Neural crest cell (in vitro differentiated cells): Measurements from ENCODE around the gene OR2W1. TPM values are rescaled to one million over a fixed set of nuclear protein-coding genes. Genes with fewer than 3 reads are reported as not detected.

Source experiments
- DNase-seq: peaks from one replicate; pipeline ENCODE4 v3.0.0; 2021; ENCODE audit warnings: low read depth, mixed read lengths, low spot score
- H3K27ac Mint-ChIP-seq: one replicate; pipeline ENCODE4 v1.8.0; 2021; ENCODE audit warnings: mild to moderate bottlenecking, mixed read lengths; ENCODE audit not compliant: unreplicated experiment
- H3K27me3 Mint-ChIP-seq: 2 replicates; pipeline ENCODE4 v1.8.0; 2021; ENCODE audit warnings: low read depth, mild to moderate bottlenecking, mixed read lengths
- H3K36me3 Mint-ChIP-seq: 2 replicates; pipeline ENCODE4 v1.8.0; 2021; ENCODE audit warnings: low read depth, mild to moderate bottlenecking, mixed read lengths
- H3K4me1 Mint-ChIP-seq: 2 replicates; pipeline ENCODE4 v1.8.0; 2021; ENCODE audit warnings: mixed read lengths
- H3K4me3 Mint-ChIP-seq: one replicate; pipeline ENCODE4 v1.8.0; 2021; ENCODE audit warnings: mild to moderate bottlenecking, mixed read lengths
- H3K9me3 Mint-ChIP-seq: 2 replicates; pipeline ENCODE4 v1.8.0; 2021; ENCODE audit warnings: mixed read lengths
- total RNA-seq: library from RNA; stranded (reverse); gene quantifications from 2 replicates; pipeline ENCODE4 v1.2.1, GENCODE V29; 2021
- TF ChIP-seq, protein P1 (sequence below): fragments of 200-600 bp; sonication (generic); conservative IDR thresholded peaks from 2 replicates; pipeline ENCODE4 v1.5.0; 2021; ENCODE audit warnings: antibody characterized with exemption, mild to moderate bottlenecking

Gene OR2W1
- total RNA-seq, 1 donor from 2014 or later: not detected

DNA sequence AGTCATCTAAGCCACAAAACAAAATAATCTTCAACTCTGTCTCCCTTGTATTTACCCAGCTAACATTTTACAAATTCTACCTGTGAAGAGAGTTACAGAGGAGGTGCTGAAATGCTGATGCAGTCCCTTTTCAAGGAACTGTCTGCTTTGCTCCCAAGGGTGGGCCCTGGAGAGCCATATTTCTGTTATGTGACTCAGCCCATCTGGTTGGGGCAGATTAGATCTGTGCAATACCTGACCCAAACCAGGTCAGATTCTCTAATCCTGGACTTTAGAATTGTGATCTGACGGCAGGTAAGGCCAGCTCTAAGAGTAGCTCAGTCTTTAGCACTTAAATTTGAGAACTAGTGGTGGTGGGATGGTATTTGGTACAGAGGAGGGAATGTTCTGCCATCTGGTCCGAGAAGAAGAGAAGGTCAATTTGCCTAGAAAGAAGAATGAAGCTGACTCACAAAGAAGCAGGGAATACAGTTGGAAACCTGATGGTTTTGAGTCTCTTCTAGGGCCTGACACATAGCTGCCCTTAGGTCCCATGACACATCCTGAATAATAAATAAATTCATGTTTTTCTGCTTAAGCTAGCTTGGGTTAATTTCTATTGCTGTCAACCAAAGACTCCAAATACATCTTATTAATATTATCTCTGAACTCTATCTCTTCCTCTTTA lies 48.0 kb downstream of the OR2W1 start:
- Mint-ChIP-seq H3K27me3 (peaks cover 33% of the 10 kb centered on the region), H3K4me3 (no peak overlapping the region), H3K9me3 (no peaks in the 10 kb centered on the region), H3K4me1 (no peaks in the 10 kb centered on the region), H3K27ac (no peak overlapping the region), H3K36me3 (no peaks in the 10 kb centered on the region)
- TF ChIP-seq, protein P1, sequence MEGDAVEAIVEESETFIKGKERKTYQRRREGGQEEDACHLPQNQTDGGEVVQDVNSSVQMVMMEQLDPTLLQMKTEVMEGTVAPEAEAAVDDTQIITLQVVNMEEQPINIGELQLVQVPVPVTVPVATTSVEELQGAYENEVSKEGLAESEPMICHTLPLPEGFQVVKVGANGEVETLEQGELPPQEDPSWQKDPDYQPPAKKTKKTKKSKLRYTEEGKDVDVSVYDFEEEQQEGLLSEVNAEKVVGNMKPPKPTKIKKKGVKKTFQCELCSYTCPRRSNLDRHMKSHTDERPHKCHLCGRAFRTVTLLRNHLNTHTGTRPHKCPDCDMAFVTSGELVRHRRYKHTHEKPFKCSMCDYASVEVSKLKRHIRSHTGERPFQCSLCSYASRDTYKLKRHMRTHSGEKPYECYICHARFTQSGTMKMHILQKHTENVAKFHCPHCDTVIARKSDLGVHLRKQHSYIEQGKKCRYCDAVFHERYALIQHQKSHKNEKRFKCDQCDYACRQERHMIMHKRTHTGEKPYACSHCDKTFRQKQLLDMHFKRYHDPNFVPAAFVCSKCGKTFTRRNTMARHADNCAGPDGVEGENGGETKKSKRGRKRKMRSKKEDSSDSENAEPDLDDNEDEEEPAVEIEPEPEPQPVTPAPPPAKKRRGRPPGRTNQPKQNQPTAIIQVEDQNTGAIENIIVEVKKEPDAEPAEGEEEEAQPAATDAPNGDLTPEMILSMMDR: no peak
- no peak for DNase-seq

DNA sequence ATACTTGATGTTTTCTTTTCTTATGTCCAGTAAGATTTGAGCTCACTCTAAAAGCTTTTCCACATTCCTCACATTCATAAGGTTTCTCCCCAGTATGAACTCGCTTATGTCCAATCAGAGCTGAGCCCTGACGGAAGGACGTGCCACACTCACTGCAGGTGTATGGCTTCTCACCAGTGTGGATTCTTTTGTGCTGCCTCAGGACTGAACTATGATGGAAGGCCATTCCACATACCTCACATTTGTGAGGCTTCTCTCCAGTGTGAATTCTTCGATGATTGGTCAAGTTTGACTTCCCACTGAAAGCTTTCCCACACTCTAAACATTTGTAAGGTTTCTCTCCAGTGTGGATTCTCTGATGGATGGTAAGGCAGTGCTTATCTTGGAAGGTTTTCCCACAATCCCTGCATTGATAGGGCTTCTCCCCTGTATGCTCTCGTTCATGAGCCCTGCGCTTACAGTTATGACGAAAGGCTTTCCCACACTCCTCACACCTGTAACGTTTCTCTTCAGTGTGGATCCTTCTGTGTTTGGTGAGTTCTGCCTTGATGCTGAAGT lies 49.8 kb downstream of the OR2W1 start:
- no peak overlapping the region for H3K27ac Mint-ChIP-seq
- TF ChIP-seq, protein P1: no peak
- no peaks in the 10 kb centered on the region for H3K9me3 Mint-ChIP-seq
- peaks cover 40% of the 10 kb centered on the region for H3K27me3 Mint-ChIP-seq
- no peaks in the 10 kb centered on the region for H3K36me3 Mint-ChIP-seq
- no peak overlapping the region for H3K4me3 Mint-ChIP-seq
- H3K4me1 Mint-ChIP-seq: no peaks in the 10 kb centered on the region
- no peak for DNase-seq

Other genes with a start within 250 kb of the OR2W1 start
- gene TRIM27, start 121.2 kb downstream of the OR2W1 start, total RNA-seq: 81.7 and 84.2 TPM in 2 replicates
- 1.2 and 1.3 TPM in 2 replicates for gene ZNF311, start 39.9 kb downstream of the OR2W1 start, total RNA-seq
- gene OR2B3, start 42.1 kb upstream of the OR2W1 start, total RNA-seq: not detected in 2 replicates
- not detected in 2 replicates for gene OR2J1, start 54.3 kb upstream of the OR2W1 start, total RNA-seq
- gene OR2J3, start 62.9 kb upstream of the OR2W1 start, total RNA-seq: not detected in 2 replicates
- gene OR2J2, start 125.7 kb upstream of the OR2W1 start, total RNA-seq: not detected in 2 replicates